GM23338 (cell line): Measurements from ENCODE around the gene GP9. TPM values are rescaled to one million over a fixed set of nuclear protein-coding genes. Genes with fewer than 3 reads are reported as not detected.

Experiments
- ATAC-seq: fragments of 200-7000 bp; cut with Tn5 transposase; 3 replicates; pipeline ENCODE4 v1.9.1; 2020
- DNase-seq: peaks from one replicate; pipeline ENCODE4 v3.0.0-alpha.2; 2015; ENCODE audit warnings: low spot score
- H2AFZ ChIP-seq: fragments of 200-600 bp; sonication (generic); 2 replicates; pipeline ENCODE4 v1.8.0; 2016; ENCODE audit warnings: antibody characterized with exemption, mild to moderate bottlenecking, moderate library complexity
- H3F3A ChIP-seq: fragments of 200-600 bp; sonication (generic); replicated peaks from 2 replicates; pipeline ENCODE4 v1.8.0; 2017; ENCODE audit warnings: antibody characterized with exemption, mixed run types, low read depth
- H3K27ac ChIP-seq: fragments of 200-600 bp; sonication (generic); 2 replicates; pipeline ENCODE4 v1.6.1; 2016; ENCODE audit warnings: low read depth
- H3K27me3 ChIP-seq: fragments of 200-600 bp; sonication (generic); 2 replicates; pipeline ENCODE4 v1.8.0; 2016; ENCODE audit warnings: mild to moderate bottlenecking, mixed run types, moderate library complexity; ENCODE audit not compliant: insufficient read depth
- H3K36me3 ChIP-seq: fragments of 200-600 bp; sonication (generic); 2 replicates; pipeline ENCODE4 v1.8.0; 2016; ENCODE audit warnings: mild to moderate bottlenecking; ENCODE audit not compliant: insufficient read depth
- H3K4me1 ChIP-seq: fragments of 200-600 bp; sonication (generic); 2 replicates; pipeline ENCODE4 v1.8.0; 2016; ENCODE audit warnings: mild to moderate bottlenecking, moderate library complexity; ENCODE audit not compliant: insufficient read depth
- H3K4me2 ChIP-seq: fragments of 200-600 bp; sonication (generic); 2 replicates; pipeline ENCODE4 v1.7.1; 2017; ENCODE audit warnings: mixed run types
- H3K4me3 ChIP-seq: fragments of 200-600 bp; sonication (generic); 2 replicates; pipeline ENCODE4 v1.6.1; 2016; ENCODE audit warnings: mixed run types
- H3K79me2 ChIP-seq: fragments of 200-600 bp; sonication (generic); replicated peaks from 2 replicates; pipeline ENCODE4 v1.8.0; 2017; ENCODE audit warnings: mild to moderate bottlenecking; ENCODE audit not compliant: insufficient read depth
- H3K9me2 ChIP-seq: fragments of 200-600 bp; sonication (generic); 2 replicates; pipeline ENCODE4 v1.8.0; 2017; ENCODE audit not compliant: insufficient read depth
- H4K20me1 ChIP-seq: fragments of 200-600 bp; sonication (generic); replicated peaks from 2 replicates; pipeline ENCODE4 v1.8.0; 2017; ENCODE audit warnings: mild to moderate bottlenecking; ENCODE audit not compliant: insufficient read depth
- H3K27ac Mint-ChIP-seq: 2 replicates; pipeline ENCODE4 v1.8.0; 2020; ENCODE audit warnings: inconsistent platforms, mild to moderate bottlenecking, moderate library complexity, mixed read lengths
- H3K27me3 Mint-ChIP-seq: 3 replicates; pipeline ENCODE4 v1.8.0; 2022; ENCODE audit warnings: low read depth, mild to moderate bottlenecking, moderate library complexity, mixed read lengths, inconsistent platforms; ENCODE audit not compliant: insufficient read depth, poor library complexity
- H3K36me3 Mint-ChIP-seq: 3 replicates; pipeline ENCODE4 v1.8.0; 2021; ENCODE audit warnings: low read depth, mild to moderate bottlenecking, inconsistent platforms, moderate library complexity, mixed read lengths
- H3K4me1 Mint-ChIP-seq: 3 replicates; pipeline ENCODE4 v1.8.0; 2020; ENCODE audit warnings: mild to moderate bottlenecking, inconsistent platforms, mixed read lengths
- H3K4me3 Mint-ChIP-seq: 3 replicates; pipeline ENCODE4 v1.8.0; 2021; ENCODE audit warnings: moderate library complexity, mild to moderate bottlenecking, inconsistent platforms, mixed read lengths
- H3K9me3 Mint-ChIP-seq: 3 replicates; pipeline ENCODE4 v1.8.0; 2020; ENCODE audit warnings: moderate library complexity, mild to moderate bottlenecking, inconsistent platforms, mixed read lengths
- CREB1 ChIP-seq: fragments of 250-450 bp; sonication (Bioruptor Pico); IDR thresholded peaks from 2 replicates; pipeline ENCODE4 v1.5.0; 2020; ENCODE audit warnings: low read depth, mild to moderate bottlenecking, moderate library complexity
- CTCF ChIP-seq, 2 experiments: fragments of 200-600 bp in 1 of 2; sonication (generic) in 1 of 2; conservative IDR thresholded peaks; 2 replicates each; pipeline versions ENCODE4 v1.5.1 to v1.6.1; 2016 to 2017; ENCODE audit warnings: antibody characterized with exemption in 2 of 2, low read depth in 2 of 2, mild to moderate bottlenecking in 2 of 2, moderate library complexity in 1 of 2
- ETS1 ChIP-seq: IDR thresholded peaks from 2 replicates; pipeline ENCODE4 v1.6.1; 2016; ENCODE audit warnings: antibody characterized with exemption
- EZH2 ChIP-seq: fragments of 200-600 bp; sonication (generic); IDR thresholded peaks from one replicate; pipeline ENCODE4 v1.8.0; 2017; ENCODE audit warnings: antibody characterized with exemption, mild to moderate bottlenecking, low read depth; ENCODE audit not compliant: unreplicated experiment
- EZH2phosphoT487 ChIP-seq: fragments of 200-600 bp; sonication (generic); IDR thresholded peaks from one replicate; pipeline ENCODE4 v1.8.1; 2018; ENCODE audit warnings: antibody characterized with exemption; ENCODE audit not compliant: unreplicated experiment
- JUNB ChIP-seq: IDR thresholded peaks from one replicate; pipeline ENCODE4 v1.6.1; 2016; ENCODE audit warnings: antibody characterized with exemption; ENCODE audit not compliant: unreplicated experiment
- NANOG ChIP-seq: IDR thresholded peaks from 2 replicates; pipeline ENCODE4 v1.6.1; 2016; ENCODE audit warnings: antibody characterized with exemption, borderline replicate concordance
- POLR2AphosphoS5 ChIP-seq: IDR thresholded peaks from 2 replicates; pipeline ENCODE4 v1.6.1; 2016; ENCODE audit warnings: antibody characterized with exemption, low read depth
- REST ChIP-seq: IDR thresholded peaks from one replicate; pipeline ENCODE4 v1.6.1; 2018; ENCODE audit warnings: antibody characterized with exemption; ENCODE audit not compliant: unreplicated experiment
- STAT1 ChIP-seq: IDR thresholded peaks from one replicate; pipeline ENCODE4 v1.6.1; 2016; ENCODE audit warnings: antibody characterized with exemption; ENCODE audit not compliant: unreplicated experiment
- ZNF114 ChIP-seq: fragments of 250-450 bp; sonication (Bioruptor Pico); IDR thresholded peaks from 2 replicates; pipeline ENCODE4 v1.5.0; 2020; ENCODE audit warnings: mild to moderate bottlenecking, moderate library complexity
- ZNF331 ChIP-seq: fragments of 250-450 bp; sonication (Bioruptor Pico); IDR thresholded peaks from 2 replicates; pipeline ENCODE4 v1.5.0; 2020; ENCODE audit warnings: low read depth, mild to moderate bottlenecking, moderate library complexity
- polyA plus RNA-seq: library from polyadenylated mRNA; unstranded; fragments of >200 nt; fragmentation: Nextera tagmentation; extraction: Ambion mirVana; gene quantifications from 2 replicates; pipeline ENCODE4 v1.2.1, GENCODE V29; 2016
- total RNA-seq: library from RNA; depleted of rRNA; stranded (reverse); fragments of >200 nt; shearing (Covaris generic); gene quantifications from 2 replicates; pipeline ENCODE4 v1.2.3, GENCODE V29; 2014

Gene GP9
- total and polyA plus RNA-seq, 2 experiments from 2014 or later: not detected

GRCh38 chr3:129052675-129053074, 7.9 kb upstream of the GP9 start:
- TF ChIP-seq REST (no peak), STAT1 (no peak), ZNF331 (CRISPR knock-in tag) (no peak), JUNB (no peak), EZH2phosphoT487 (no peak), ETS1 (no peak), POLR2AphosphoS5 (no peak), NANOG (no peak), CREB1 (CRISPR knock-in tag) (no peak), EZH2 (no peak), CTCF (conservative IDR thresholded peaks at IDR 0.05; ENCODE audit: low read depth in 2 of 2) (no peak), ZNF114 (CRISPR knock-in tag) (no peak)
- H3K27ac Mint-ChIP-seq: no peak overlapping the region
- Histone ChIP-seq H3K36me3 (peaks cover 5% of the 10 kb centered on the region; the same call in 1 of the 2 replicates), H2AFZ (no peak overlapping the region), H3K4me2 (no peak overlapping the region), H3K9me2 (peaks cover 5% of the 10 kb centered on the region; the same call in 1 of the 2 replicates), H4K20me1 (no peaks in the 10 kb centered on the region), H3K4me1 (no peaks in the 10 kb centered on the region), H3K79me2 (no peaks in the 10 kb centered on the region), H3K27me3 (peaks cover 5% of the 10 kb centered on the region; the same call in 1 of the 2 replicates), H3K27ac (no peak overlapping the region), H3F3A (no peaks in the 10 kb centered on the region), H3K4me3 (no peak overlapping the region)
- no peaks in the 10 kb centered on the region for H3K27me3 Mint-ChIP-seq
- no peak for DNase-seq
- peaks cover 4% of the 10 kb centered on the region; the same call in 2 of the 3 replicates for H3K4me1 Mint-ChIP-seq
- H3K4me3 Mint-ChIP-seq: no peak overlapping the region
- peaks cover 7% of the 10 kb centered on the region for H3K9me3 Mint-ChIP-seq
- no peak for ATAC-seq
- H3K36me3 Mint-ChIP-seq: peaks cover 7% of the 10 kb centered on the region
